Lower lobe of right lung (tissue), 2 donors: ENCODE data around the gene TMEM201. TPM values are rescaled to one million over a fixed set of nuclear protein-coding genes. Genes with fewer than 3 reads are reported as not detected.

Source experiments
- ATAC-seq, 2 donors: fragments of 200-7000 bp; cut with Tn5 transposase; one replicate each; pipeline ENCODE4 v1.9.1; 2020 to 2022; ENCODE audit warnings: mild to moderate bottlenecking in 2 of 2, moderate library complexity in 2 of 2
- DNase-seq: peaks from one replicate; pipeline ENCODE4 v3.0.0-alpha.2; 2020
- H3K27ac ChIP-seq: fragments of 200-600 bp; one replicate; pipeline ENCODE4 v1.8.0; 2022
- H3K27me3 ChIP-seq: fragments of 200-600 bp; one replicate; pipeline ENCODE4 v1.8.0; 2022; ENCODE audit warnings: low read depth
- H3K36me3 ChIP-seq: fragments of 200-600 bp; one replicate; pipeline ENCODE4 v1.8.0; 2022; ENCODE audit warnings: mild to moderate bottlenecking
- H3K4me1 ChIP-seq: fragments of 200-600 bp; one replicate; pipeline ENCODE4 v1.8.0; 2022
- H3K4me3 ChIP-seq: fragments of 200-600 bp; one replicate; pipeline ENCODE4 v1.8.0; 2022; ENCODE audit warnings: mild to moderate bottlenecking
- H3K9me3 ChIP-seq: fragments of 200-600 bp; one replicate; pipeline ENCODE4 v1.8.0; 2022
- intact Hi-C: fragments of 100-400 bp; cut with DNase I; formaldehyde crosslinking; loops from one replicate; pipeline ENCODE4 v1.11.0; 2022
- total RNA-seq: library from RNA; stranded (reverse); fragmentation: NEBNext Ultra II Directional; extraction: Animal tissue kit (Norgen Biotek cat#: 25700); gene quantifications from one replicate; pipeline ENCODE4 v1.2.1, GENCODE V29; 2021
- TF ChIP-seq, protein P1 (sequence below): fragments of 200-600 bp; IDR thresholded peaks from one replicate; pipeline ENCODE4 v1.8.0; 2022; ENCODE audit warnings: antibody characterized with exemption, mild to moderate bottlenecking
- donor health status: DM: no; HTN: yes; CAD: no; lungs with severe emphysema.

Gene TMEM201
- total RNA-seq, 1 donor from 2014 or later: 8.2 TPM

DNA sequence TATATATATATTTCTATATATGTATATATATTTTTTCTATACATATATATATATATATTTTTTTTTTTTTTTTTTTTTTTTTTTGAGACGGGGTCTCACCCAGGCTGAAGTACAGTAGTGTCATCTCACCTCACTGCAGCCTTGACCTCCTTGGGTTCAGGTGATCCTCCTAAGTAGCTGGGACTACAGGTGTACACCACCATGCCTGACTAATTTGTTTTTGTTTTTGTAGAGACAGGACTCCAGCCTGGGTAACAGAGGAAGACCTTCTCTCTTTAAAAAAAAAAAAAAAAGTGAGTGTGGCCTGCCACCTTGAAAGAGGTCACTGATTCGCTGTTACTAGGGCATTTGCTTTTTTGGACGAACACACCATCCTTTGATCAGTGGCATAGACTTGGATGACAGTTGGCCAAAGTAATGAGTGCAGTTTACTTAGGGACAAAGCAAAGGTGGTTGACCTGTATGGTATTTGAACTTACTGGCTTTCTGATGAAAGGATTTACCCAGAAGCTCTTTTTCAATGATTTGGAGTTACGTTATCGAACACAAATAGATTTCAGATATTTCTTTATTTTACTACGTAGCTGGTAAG, 38.7 kb upstream of the TMEM201 start:
- Histone ChIP-seq H3K36me3 (peaks cover 16% of the 10 kb centered on the region), H3K9me3 (no peaks in the 10 kb centered on the region), H3K27ac (no peak overlapping the region), H3K4me1 (no peaks in the 10 kb centered on the region), H3K27me3 (no peaks in the 10 kb centered on the region), H3K4me3 (no peak overlapping the region)
- TF ChIP-seq, protein P1, sequence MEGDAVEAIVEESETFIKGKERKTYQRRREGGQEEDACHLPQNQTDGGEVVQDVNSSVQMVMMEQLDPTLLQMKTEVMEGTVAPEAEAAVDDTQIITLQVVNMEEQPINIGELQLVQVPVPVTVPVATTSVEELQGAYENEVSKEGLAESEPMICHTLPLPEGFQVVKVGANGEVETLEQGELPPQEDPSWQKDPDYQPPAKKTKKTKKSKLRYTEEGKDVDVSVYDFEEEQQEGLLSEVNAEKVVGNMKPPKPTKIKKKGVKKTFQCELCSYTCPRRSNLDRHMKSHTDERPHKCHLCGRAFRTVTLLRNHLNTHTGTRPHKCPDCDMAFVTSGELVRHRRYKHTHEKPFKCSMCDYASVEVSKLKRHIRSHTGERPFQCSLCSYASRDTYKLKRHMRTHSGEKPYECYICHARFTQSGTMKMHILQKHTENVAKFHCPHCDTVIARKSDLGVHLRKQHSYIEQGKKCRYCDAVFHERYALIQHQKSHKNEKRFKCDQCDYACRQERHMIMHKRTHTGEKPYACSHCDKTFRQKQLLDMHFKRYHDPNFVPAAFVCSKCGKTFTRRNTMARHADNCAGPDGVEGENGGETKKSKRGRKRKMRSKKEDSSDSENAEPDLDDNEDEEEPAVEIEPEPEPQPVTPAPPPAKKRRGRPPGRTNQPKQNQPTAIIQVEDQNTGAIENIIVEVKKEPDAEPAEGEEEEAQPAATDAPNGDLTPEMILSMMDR: no peak
- DNase-seq (no peak), ATAC-seq (no peak)
- intact Hi-C loops: no loop called here

DNA sequence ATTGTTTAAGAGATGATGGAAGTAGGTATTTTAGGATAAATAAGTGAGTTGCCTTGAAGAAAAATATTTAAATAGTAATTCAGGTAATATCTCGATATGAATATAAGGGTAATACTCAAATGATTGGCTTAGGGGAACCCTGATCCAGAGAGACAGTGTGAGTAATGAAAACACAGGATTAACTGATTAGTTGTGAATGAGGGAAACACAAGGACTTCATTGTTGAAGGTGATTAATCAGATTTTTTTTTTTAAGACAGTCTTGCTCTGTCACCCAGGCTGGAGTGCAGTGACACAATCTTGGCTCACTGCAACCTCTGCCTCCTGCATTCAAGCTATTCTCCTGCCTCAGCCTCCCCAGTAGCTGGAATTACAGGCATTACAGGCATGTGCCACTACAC, 36.7 kb upstream of the TMEM201 start:
- ATAC-seq: no peak
- Histone ChIP-seq H3K27me3 (no peaks in the 10 kb centered on the region), H3K4me3 (no peak overlapping the region), H3K36me3 (peaks cover 33% of the 10 kb centered on the region), H3K4me1 (no peaks in the 10 kb centered on the region), H3K27ac (no peak overlapping the region), H3K9me3 (no peaks in the 10 kb centered on the region)
- TF ChIP-seq, protein P1: no peak
- DNase-seq: no peak
- intact Hi-C loops: no loop called here

DNA sequence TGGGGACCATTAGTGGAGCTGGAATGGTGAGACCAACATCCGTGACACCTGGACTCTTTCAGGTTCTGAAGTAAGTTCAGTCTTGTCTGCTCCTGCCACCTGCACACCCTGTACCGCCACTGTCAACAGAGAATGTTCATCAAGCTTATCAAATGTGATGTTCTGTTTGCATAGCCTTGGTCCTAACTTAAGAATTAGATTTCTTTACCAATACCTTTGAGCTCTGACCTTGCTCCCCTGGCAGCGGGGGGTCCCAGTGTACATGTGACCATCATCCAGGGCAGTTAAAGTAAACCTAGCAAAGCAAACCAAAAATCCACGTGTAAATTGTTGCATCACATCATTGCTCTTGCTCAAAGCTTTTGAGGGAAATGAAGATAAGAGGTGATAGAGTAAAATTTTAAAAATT, 35.0 kb upstream of the TMEM201 start:
- H3K4me1 ChIP-seq: peaks cover 1% of the 10 kb centered on the region
- TF ChIP-seq, protein P1: no peak
- intact Hi-C loops: no loop called here
- H3K4me3 ChIP-seq: no peak overlapping the region
- H3K9me3 ChIP-seq: no peaks in the 10 kb centered on the region
- no peak for DNase-seq
- H3K36me3 ChIP-seq: peaks cover 50% of the 10 kb centered on the region
- no peaks in the 10 kb centered on the region for H3K27me3 ChIP-seq
- no peak for ATAC-seq
- H3K27ac ChIP-seq: no peak overlapping the region

DNA sequence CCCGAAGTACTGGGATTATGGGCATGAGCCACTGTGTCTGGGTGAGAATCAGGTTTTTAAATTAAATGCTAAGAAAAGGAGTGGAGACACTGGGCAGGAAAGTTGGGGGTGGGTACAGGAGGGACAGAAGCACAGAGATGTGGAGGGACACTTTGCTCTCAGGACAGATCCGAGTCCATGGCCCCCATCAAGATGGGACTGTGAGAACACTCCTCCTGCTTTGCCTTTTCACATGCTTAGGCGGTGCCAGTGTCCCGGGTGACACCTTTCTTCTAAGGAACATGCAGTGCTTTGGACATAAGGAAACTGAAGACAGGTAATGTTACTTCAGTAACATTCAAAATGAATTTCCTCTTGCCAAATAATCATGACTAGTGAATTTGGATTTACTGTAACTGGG, 32.8 kb upstream of the TMEM201 start:
- Histone ChIP-seq H3K27me3 (no peaks in the 10 kb centered on the region), H3K4me3 (no peak overlapping the region), H3K4me1 (peaks cover 15% of the 10 kb centered on the region), H3K36me3 (peaks cover 54% of the 10 kb centered on the region), H3K27ac (peak overlapping the region; percentile 5), H3K9me3 (no peaks in the 10 kb centered on the region)
- intact Hi-C loops: no loop called here
- ATAC-seq (no peak), DNase-seq (no peak)
- TF ChIP-seq, protein P1: no peak

DNA sequence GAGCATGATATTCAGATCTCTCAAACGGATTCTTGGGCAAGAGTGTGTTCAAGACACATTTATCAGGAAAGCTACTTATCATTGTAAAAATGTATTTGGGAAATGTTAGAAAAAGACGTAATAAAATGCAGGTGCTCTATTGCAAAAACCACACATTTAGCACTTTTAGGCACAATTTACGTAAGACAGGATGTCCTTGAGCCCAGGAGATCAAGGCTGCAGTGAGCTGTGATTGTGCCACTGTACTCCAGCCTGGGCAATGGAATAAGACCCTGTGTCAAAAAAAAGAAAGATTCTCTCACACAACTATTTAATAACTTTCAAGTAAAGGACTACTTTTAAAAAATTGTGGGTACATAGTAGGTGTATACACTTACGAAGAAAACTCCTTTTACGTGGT, 31.1 kb upstream of the TMEM201 start:
- no peak overlapping the region for H3K4me3 ChIP-seq
- H3K27ac ChIP-seq: no peak overlapping the region
- TF ChIP-seq, protein P1: no peak
- ATAC-seq (no peak), DNase-seq (no peak)
- H3K4me1 ChIP-seq: peaks cover 31% of the 10 kb centered on the region
- H3K27me3 ChIP-seq: no peaks in the 10 kb centered on the region
- H3K36me3 ChIP-seq: peaks cover 54% of the 10 kb centered on the region
- H3K9me3 ChIP-seq: no peaks in the 10 kb centered on the region
- intact Hi-C loops: no loop called here
